Keratinocyte (primary cell): ENCODE data around the gene ARVCF.

Source experiments
- EZH2 ChIP-seq: IDR thresholded peaks from one replicate; pipeline ENCODE4 v1.6.1; 2012; ENCODE audit warnings: inconsistent platforms, mild to moderate bottlenecking, low read length, moderate library complexity
- TF ChIP-seq, protein P1 (sequence below), 3 experiments: IDR thresholded peaks in 1 of 3; conservative IDR thresholded peaks in 1 of 3; optimal IDR thresholded peaks in 1 of 3; 2 replicates in 2 of 3; 3 replicates in 1 of 3; pipeline versions ENCODE3 to v1.5.1; 2011; ENCODE audit warnings: low read length in 3 of 3, mild to moderate bottlenecking in 3 of 3, moderate library complexity in 2 of 3, control low read depth in 1 of 3, inconsistent platforms in 1 of 3; ENCODE audit not compliant: insufficient read depth in 2 of 3; ENCODE audit errors: extremely low read depth in 1 of 3

DNA sequence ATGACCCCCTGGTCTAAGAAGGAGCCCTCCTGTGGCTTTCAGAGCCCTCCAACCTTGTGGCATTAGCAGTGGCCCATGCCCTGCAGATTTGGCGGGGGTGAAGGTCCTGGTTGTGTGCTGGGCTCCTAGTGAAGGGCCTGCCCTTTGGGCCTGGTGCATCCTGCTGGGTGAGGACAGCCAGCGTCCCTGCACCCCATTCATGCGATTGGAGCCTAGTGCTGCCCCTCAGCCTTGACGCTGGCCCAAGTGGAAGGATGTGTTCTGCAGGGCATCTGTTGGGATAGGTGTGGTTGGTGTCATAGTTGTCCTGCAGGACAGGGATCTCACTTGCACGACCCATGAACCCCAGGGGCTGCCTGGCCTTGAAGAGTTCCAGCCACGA lies 35.3 kb upstream of the ARVCF start:
- TF ChIP-seq, protein P1, sequence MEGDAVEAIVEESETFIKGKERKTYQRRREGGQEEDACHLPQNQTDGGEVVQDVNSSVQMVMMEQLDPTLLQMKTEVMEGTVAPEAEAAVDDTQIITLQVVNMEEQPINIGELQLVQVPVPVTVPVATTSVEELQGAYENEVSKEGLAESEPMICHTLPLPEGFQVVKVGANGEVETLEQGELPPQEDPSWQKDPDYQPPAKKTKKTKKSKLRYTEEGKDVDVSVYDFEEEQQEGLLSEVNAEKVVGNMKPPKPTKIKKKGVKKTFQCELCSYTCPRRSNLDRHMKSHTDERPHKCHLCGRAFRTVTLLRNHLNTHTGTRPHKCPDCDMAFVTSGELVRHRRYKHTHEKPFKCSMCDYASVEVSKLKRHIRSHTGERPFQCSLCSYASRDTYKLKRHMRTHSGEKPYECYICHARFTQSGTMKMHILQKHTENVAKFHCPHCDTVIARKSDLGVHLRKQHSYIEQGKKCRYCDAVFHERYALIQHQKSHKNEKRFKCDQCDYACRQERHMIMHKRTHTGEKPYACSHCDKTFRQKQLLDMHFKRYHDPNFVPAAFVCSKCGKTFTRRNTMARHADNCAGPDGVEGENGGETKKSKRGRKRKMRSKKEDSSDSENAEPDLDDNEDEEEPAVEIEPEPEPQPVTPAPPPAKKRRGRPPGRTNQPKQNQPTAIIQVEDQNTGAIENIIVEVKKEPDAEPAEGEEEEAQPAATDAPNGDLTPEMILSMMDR (optimal IDR thresholded peaks at IDR 0.05 in 1 of 3, IDR thresholded peaks at IDR 0.05 in 1 of 3, conservative IDR thresholded peaks at IDR 0.05 in 1 of 3; ENCODE audit: extremely low read depth in 1 of 3, insufficient read depth in 2 of 3, low read length in 3 of 3): no peak
- TF ChIP-seq EZH2: no peak
